ENCODE data around the gene TJP2.

Gene TJP2

GRCh38 chr9:69181908-69182353, 7.9 kb downstream of the TJP2 start:
- no peak for DNase-seq (ENCODE audit: extremely low spot score)
- ChIA-PET POLR2A (interaction anchor here (0.6 kb wide), 1 partner anchor 22 kb away, joined by 3 read pairs; no protein-coding TSS in a partner anchor), CTCF (interaction anchor here (1.9 to 6.2 kb wide), 3 partner anchors 9 to 146 kb away, joined by 8 to 67 read pairs (median 9); partner anchors contain the start of gene FXN)
- no peak for TF ChIP-seq CTCF (IDR thresholded peaks at IDR 0.05; ENCODE audit: control extremely low read depth, extremely low read depth, low read depth, missing control alignments)

- ChIA-PET CTCF (interaction anchor here (1.1 to 2.1 kb wide), 3 partner anchors 9 to 148 kb away, joined by 3 to 7 read pairs (median 7); partner anchors contain the start of gene FXN), POLR2A (no interaction called here)
- no peak for DNase-seq (ENCODE audit: extremely low spot score)
- no peak for TF ChIP-seq CTCF (IDR thresholded peaks at IDR 0.05; ENCODE audit: control extremely low read depth, extremely low read depth, low read depth, missing control alignments)
These were observed 10.2 kb downstream of the TJP2 start for GRCh38 chr9:69184266-69184665.

GRCh38 chr9:69186841-69187611, 12.9 kb downstream of the TJP2 start:
- no peak for DNase-seq (ENCODE audit: extremely low spot score)
- POLR2A ChIA-PET, result no interaction called here
- CTCF ChIA-PET, result interaction anchor here (1.0 to 3.9 kb wide), 10 partner anchors 9 to 213 kb away, joined by 3 to 17 read pairs (median 4); partner anchors contain the start of gene FXN

GRCh38 chr9:69188975-69189374, 14.9 kb downstream of the TJP2 start:
- DNase-seq (ENCODE audit: extremely low spot score), result no peak
- no peak for TF ChIP-seq CTCF (IDR thresholded peaks at IDR 0.05; ENCODE audit: control extremely low read depth, extremely low read depth, low read depth, missing control alignments)
- POLR2A ChIA-PET, result no interaction called here
- CTCF ChIA-PET, result interaction anchor here (1.4 to 3.9 kb wide), 3 partner anchors 12 to 135 kb away, joined by 4 to 17 read pairs (median 5); no protein-coding TSS in a partner anchor

More at GRCh38 chr9:69186841-69187611, 12.9 kb downstream of the TJP2 start:
- TF ChIP-seq CTCF (IDR thresholded peaks at IDR 0.05; ENCODE audit: control extremely low read depth, extremely low read depth, low read depth, missing control alignments), result no peak

- ChIA-PET POLR2A (no interaction called here), CTCF (interaction anchor here (1.1 to 11.8 kb wide), 4 partner anchors 9 to 134 kb away, joined by 5 to 197 read pairs (median 8); no protein-coding TSS in a partner anchor)
- TF ChIP-seq CTCF (IDR thresholded peaks at IDR 0.05; ENCODE audit: control extremely low read depth, extremely low read depth, low read depth, missing control alignments), result no peak
- DNase-seq (ENCODE audit: extremely low spot score), result no peak
These were observed 16.2 kb downstream of the TJP2 start for GRCh38 chr9:69190086-69190862.

GRCh38 chr9:69190863-69191181, 16.7 kb downstream of the TJP2 start:
- ChIA-PET CTCF (interaction anchor here (1.1 to 11.8 kb wide), 5 partner anchors 10 to 135 kb away, joined by 5 to 197 read pairs (median 8); no protein-coding TSS in a partner anchor), POLR2A (no interaction called here)
- DNase-seq (ENCODE audit: extremely low spot score), result no peak
- no peak for TF ChIP-seq CTCF (IDR thresholded peaks at IDR 0.05; ENCODE audit: control extremely low read depth, extremely low read depth, low read depth, missing control alignments)

Measured in GM10248 (cell line).